Mucosa of gallbladder (tissue), 1 donor: Measurements from ENCODE around the gene TRIM23. TPM values are rescaled to one million over a fixed set of nuclear protein-coding genes. Genes with fewer than 3 reads are reported as not detected.
"Not testable (repeated sequence)": the region's sequence is repeated elsewhere in the genome, so short reads cannot be mapped to it uniquely, and the experiment has no call there.

ENCODE experiments used
- DNase-seq: peaks from one replicate; pipeline ENCODE4 v3.0.0-alpha.2; 2020; ENCODE audit warnings: low spot score
- total RNA-seq: library from RNA; stranded (reverse); gene quantifications from one replicate; pipeline ENCODE4 v1.2.1, GENCODE V29; 2021
- donor health status: DM: no; HTN: no; CAD: no.

Gene TRIM23
- total RNA-seq, result 15.7 TPM

- peak; percentile 94 for DNase-seq
Observed at GRCh38 chr5:65624025-65624570, at the start of gene TRIM23. TRIM23 (minus strand) TSS chr5:65624333; CDS start chr5:65624274, 59 bp downstream.

DNA sequence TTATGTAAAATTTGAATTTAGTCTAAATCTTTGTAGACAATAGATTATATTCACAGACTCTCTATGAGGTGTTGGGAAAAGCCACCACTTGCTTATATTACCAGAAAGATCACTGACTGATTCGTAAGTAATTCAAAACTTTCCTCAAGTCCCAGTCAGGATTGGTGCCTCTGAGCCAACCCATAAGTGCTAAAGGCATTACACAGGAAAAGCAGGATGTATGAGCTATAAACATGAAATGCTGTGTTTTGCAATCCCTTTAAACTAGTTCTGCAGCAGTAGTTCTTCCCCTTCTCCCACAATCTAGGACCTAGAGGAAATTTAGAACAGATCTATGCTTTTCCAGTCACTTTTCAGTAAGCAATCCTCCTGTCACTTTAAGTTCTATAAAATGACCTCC lies 48.7 kb upstream of the TRIM23 start:
- DNase-seq, result no peak

DNA sequence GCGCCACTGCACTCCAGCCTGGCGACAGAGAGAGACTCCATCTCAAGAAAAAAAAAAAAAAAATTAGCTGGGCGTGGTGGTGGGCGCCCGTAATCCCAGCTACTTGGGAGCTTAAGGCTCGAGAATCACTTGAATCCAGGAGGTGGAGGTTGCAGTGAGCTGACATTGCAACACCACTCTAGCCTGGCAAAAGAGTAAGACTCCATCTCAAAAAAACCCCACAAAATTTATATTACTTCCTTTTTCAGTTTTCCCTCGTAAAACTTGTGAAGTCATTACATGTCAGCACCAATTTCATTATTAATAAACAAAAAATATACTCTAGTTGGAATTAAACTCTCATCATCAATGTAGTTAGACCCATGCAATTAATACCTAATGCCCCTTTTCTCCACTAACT lies 44.6 kb upstream of the TRIM23 start:
- DNase-seq, result no peak

DNA sequence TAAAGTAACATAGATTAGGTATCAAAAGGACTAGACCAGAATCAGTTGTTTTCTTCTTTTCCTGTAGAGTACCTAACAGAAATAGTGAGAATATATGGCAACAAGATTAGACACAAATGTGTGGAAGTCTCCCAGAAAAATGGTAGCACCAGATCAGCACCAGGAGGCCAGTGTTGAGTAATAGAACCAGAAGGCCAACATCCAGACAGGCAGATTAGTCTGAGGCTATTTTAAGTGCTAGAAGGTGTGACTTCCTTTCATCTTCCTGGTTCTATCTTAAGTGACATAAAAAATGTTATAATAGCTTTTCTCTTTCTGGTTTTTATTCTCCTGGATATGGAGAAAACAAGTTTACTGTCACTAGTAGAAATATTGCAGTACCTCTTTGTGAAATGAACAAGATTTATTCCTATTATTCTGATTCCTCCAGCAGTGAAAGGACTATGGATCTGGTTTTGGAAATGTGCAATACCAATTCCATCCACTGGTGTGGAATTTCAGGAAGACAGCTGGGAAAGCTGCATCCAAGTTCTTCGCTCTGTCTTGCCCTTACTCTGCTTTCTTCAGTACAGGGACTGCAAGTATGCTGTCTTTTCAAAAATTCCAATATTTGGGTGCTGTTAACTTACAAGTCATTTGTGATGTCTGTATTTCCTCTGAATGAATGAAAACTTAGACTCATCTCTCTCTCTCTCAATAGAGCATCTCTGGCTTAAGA lies 39.8 kb upstream of the TRIM23 start:
- DNase-seq, result no peak

DNA sequence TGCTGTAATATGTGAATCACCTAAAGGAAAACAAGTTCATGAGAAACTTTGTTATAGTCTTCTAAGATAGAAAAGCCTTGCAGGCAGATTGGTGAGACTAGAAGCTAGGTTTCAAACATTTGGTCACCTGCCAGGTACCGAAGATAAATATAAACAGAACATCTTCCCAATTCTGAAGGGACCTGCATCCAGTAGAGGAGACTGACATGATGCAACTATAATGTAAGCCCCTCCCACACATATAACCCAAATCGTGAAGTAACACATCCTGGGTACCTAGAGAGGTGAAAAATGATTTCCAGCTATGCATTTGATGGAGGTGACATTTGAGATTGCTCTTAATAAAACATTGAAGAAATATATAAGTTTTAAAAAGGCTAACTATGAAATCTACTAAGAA lies 30.6 kb upstream of the TRIM23 start:
- DNase-seq, result no peak

GRCh38 chr5:65651144-65651543 lies 27.0 kb upstream of the TRIM23 start:
- no peak for DNase-seq

DNA sequence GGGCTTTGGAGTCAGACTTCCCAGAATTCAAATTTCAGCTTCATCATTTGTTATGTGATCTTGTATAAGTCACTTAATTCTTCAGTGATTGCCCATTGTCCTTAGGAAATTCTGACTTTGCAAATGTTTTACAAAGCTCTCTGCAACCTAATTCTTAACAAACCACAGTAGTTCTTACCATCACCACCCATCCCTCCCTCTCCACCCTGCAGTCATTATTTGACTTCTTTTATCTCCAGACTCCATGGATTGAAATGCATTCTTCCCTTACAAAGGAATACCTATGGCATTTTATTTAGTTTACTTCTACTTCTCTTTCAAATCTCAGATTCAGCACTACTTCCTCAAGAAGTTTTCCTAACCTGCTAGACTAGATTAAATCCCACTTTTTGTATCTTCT lies 23.8 kb upstream of the TRIM23 start:
- DNase-seq, result no peak

DNA sequence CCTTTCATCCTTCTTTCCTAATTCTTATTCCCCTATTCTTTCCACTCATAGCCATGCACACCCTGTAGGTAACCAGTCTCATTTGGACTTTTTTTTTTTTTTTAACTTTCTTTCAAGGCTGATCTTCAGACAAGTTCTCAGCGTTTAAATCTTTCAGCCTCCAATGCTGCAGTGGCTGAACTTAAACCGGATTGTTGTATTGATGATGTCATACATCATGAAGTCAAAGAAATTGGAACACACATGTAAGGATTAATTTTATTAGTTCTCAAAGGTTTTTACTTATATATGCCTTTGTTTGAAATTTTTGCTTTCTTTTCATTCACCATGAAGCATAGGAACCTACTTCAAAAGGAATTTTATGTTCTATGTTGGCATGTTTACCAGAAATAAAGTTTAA lies 22.8 kb upstream of the TRIM23 start:
- DNase-seq, result no peak

DNA sequence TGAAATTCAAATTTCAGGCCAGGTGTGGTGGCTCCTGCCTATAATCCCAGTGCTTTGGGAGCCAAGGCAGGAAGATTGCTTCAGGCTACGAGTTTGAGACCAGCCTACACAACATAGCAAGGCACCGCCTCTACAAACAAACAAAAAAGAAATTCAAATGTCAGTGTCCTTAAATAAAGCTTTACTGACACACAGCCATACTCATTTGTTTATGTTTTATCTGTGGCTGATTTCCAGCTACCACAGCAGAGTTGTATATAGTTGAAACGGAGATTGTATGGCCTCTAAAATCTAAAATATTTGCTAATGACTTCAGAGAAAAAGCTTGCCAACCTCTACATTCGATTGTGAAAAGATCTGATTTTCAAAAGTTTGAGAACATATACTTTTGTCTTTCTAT lies 16.1 kb upstream of the TRIM23 start:
- DNase-seq, result no peak

DNA sequence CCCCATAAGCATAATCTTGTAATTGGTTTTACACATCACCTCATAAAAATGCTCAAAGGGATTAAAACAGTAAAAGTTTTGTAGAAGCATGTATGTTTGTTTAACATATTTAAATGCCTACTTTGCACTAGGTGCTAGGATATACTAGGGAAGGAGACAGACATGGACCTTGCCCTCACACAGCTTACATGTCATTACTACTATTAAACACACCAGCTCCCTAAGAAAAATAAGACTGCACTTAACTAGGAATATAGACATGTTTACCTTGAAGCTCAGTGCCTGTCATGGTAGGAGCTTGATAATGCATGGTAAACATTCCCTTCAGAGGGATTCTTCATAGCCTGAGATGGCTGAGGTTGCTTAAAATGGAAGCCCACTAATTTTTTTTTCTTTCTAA lies 6.8 kb upstream of the TRIM23 start:
- no peak for DNase-seq

GRCh38 chr5:65625743-65626142 lies 1.6 kb upstream of the TRIM23 start:
- no peak for DNase-seq

- peak; percentile 89 for DNase-seq
Observed at GRCh38 chr5:65624571-65625555, 730 bp upstream of the TRIM23 start, which contains the start of the genes SHLD3 and TRAPPC13. SHLD3 (plus strand) TSS chr5:65625027; CDS start chr5:65629588, 4,561 bp downstream. TRAPPC13 (plus strand) TSS chr5:65625027; CDS start chr5:65625061, 34 bp downstream.

DNA sequence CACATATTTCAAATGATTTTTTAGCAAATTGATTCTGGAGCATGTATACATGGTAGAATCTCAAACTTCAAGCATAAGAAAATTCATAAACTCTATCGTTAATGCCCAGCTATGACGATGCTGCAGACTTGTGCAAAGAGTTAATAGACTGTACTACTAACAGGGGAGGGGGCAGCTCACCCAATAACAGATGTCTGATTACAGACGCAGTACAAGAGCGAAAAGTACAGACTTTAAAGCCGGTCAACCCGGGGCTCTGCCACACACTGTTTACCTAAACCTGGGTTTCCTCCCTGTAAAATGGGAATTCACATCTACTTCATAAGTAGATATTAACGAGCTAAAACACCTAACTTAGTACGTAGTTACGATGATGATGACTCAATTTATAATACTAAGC lies 651 bp downstream of the TRIM23 start:
- no peak for DNase-seq

- DNase-seq, result not testable (repeated sequence)
Observed at GRCh38 chr5:65621961-65622360, 2.2 kb downstream of the TRIM23 start.

DNA sequence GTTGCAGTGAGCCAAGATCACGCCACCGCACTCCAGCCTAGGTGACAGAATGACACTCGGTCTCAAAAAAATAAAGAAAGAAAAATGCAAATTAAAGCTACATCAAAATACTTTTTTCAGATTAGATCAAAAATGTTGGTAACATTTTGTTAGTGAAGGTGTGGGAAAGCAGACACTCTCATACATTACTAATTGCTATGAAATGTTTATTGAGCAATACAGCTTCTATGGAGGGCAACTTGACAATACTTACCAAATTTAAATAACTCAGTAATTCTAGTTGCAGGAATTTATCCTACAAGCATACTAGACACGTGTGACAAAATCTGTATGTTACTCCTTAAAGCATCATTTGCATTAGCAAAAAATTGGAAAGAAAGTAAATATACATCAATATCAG lies 4.1 kb downstream of the TRIM23 start:
- no peak for DNase-seq

DNA sequence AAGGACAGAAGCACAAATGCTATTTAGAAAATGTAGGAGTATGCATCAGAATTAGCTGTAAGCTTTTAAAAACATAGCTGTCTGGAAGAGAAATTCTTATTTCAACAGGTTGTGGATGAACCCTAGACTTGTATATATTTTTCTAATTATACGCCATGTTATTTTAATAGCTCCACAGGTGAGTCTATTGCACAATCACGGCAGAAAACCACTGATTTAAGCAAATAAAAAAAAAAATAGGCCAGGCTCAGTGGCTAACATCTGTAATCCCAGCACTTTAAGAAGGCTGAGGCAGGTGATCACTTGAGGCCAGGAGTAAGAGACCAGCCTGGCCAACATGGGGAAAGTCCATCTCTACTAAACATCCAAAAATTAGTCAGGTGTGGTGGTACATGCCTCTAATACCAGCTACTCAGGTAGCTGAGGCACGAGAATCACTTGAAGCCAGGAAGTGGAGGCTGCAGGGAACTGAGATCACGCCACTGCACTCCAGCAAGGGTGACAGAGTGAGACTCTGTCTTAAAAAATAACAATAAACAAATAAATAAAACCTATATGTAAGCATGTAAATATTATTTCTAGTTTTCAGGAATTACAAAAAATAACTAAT lies 11.7 kb downstream of the TRIM23 start:
- no peak for DNase-seq

DNA sequence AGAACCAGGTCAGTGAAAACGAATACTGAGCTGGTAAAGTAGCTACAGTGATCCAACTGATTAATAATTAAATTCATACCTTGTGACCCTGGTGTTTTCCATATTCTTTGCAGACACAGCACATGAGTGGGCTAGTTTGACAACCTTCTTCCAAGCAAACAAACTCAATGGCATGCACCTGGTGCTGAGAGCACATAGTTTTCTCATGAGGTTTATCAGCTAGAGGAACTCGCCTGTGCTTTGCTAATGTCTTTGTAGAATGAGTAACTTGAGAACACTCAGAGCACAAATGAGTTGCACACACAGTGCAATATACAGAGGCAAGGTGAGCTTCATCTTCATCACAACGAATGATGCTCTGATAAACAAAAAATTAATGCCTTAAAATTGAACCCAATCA lies 12.6 kb downstream of the TRIM23 start:
- DNase-seq, result peak; percentile 73

DNA sequence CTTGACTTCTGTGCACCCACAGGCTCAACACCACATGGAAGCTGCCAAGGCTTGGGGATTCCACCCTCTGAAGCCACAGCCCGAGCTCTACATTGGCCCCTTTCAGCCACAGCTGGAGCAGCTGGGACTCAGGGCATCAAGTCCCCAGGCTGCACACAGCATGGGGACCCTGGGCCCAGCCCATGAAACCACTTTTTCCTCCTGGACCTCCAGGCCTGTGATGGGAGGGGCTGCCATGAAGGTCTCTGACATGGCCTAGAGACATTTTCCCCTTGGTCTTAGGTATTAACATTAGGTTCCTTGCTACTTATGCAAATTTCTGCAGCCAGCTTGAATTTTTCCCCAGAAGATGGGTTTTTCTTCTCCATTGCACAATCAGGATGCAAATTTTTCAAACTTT lies 22.4 kb downstream of the TRIM23 start:
- DNase-seq, result not testable (repeated sequence)

DNA sequence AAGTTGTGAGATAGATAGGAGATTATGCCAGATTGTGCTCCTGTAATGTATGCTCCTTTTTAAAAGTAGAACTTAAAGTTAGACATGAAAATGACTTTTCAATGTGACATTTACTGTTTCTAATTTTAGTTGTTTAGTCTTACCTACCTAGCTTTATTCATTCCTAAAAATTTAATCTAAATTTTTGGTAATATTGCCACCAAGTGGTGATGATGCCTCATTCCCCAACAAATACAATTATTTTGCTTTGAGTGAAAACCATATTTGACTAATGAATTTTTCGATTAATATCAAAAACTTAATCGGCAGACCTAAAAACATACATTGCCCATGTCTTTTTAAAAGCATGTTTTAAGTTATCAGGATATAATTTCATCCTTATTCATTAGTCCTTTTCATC lies 35.4 kb downstream of the TRIM23 start:
- DNase-seq, result no peak

DNA sequence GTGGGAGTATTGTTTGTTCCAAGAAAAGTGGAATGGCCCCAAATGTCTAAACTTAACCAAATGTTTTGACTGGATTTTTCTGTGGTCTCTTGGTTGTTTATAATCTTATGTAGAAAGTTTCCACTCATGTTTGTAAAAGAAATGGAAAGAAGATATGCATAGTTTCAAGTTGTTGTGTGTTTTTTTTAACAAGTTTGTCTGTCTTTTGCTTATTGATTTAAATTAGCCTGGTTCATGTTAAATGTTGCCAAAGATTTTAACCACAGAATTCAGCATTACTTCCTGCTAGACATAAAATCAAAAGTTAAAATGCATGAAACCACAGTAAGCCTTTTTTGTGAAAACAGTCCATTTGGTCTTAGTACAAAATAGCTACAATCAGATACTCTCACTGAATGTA lies 47.0 kb downstream of the TRIM23 start:
- DNase-seq, result no peak

- no peak for DNase-seq
Observed at GRCh38 chr5:65570598-65571226, 53.4 kb downstream of the TRIM23 start.

- no peak for DNase-seq
Observed at GRCh38 chr5:65566505-65566904, 57.6 kb downstream of the TRIM23 start.
